Activated effector memory CD4-positive, alpha-beta T cell treated with anti-CD3 and anti-CD28 coated beads, Interleukin-2, amount 50 U/mL, for 16 hours (primary cell): ENCODE results near the gene MUL1.

ENCODE experiments used
- DNase-seq: peaks from one replicate; pipeline ENCODE4 v3.0.0-alpha.2; 2020

The MUL1 gene

DNA sequence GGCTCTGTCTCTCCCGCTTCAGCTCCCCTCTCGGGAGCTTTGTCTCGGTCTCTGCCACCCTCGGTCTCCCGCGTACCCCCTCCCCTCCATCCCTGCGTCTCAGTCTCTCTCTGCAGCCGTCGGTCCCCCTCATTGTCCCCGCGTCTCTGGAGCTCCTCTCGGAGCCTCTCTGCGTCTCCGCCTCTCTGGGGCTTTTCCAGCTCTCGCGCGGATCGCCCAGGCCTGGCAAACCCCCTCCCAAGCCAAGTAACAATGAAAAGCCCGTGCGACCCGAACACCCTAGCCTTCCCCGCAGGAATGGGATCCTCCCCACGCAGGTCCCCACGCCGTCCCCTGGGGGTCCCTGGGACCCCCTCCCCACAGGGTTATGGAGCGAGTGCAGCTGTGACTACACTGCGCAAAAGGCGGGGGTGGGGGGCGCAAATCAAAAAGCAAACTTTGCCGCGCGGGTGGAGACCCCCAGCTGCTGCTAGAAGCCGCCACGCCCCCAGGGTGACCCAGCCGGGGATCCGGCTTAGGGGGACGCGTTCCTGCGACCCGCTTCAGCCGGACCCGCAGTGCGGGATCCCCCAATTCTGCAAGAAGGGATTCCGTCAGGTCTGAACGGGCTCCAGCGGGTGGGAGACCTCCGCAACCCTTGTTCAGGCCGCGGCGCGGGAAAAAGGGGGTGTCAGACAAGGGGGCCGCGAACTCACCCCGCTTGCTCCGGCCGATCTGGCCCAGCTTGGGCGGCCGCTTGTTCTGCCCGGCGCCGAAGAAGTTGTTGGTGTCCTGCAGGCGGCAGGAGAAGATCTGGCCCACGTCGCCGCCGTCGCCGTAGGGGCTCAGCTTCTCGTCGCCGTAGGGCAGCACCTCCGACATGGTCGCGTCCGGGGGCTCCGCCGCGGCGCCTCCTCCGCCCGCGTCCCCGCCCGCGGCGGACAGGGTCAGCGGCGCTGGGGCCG is 23.2 kb downstream of the MUL1 start:
- DNase-seq: peak; percentile 56

DNA sequence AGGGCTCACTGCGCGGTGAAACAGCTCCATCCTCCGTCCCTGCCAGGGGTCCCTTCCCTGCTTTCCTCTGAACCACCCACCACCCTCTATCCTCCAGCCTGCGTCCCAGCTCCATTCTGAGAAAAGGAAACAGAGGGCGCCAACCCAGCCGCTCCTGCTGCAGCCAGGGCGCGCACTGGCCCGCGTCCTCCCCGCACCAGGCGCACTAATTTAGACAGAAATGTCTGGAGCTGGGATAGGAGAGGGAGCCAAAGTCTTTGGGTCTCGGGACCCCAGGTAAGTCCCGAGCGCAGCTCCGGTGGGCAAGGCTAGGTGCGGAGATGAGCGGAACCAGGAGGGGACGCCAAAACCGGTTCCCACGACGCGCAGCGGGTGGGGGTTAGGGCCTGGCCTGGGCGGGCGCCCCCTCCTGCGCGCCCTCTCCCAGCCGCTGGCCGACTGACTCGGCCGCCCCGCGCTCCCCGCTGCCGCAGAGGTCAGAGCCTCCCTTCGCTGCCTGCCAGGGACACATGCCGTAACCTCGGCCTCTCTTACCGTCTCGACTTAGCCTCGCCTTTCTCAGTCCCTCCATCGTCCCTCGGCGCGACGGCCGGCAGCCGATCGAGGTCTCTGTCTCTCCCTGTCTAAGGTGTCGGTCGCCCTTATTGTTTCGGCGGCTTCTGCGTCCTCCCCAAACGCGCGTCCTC is 24.0 kb downstream of the MUL1 start:
- DNase-seq: peak; percentile 57

- DNase-seq: no peak
These were observed 24.7 kb downstream of the MUL1 start for GRCh38 chr1:20483098-20483832.

DNA sequence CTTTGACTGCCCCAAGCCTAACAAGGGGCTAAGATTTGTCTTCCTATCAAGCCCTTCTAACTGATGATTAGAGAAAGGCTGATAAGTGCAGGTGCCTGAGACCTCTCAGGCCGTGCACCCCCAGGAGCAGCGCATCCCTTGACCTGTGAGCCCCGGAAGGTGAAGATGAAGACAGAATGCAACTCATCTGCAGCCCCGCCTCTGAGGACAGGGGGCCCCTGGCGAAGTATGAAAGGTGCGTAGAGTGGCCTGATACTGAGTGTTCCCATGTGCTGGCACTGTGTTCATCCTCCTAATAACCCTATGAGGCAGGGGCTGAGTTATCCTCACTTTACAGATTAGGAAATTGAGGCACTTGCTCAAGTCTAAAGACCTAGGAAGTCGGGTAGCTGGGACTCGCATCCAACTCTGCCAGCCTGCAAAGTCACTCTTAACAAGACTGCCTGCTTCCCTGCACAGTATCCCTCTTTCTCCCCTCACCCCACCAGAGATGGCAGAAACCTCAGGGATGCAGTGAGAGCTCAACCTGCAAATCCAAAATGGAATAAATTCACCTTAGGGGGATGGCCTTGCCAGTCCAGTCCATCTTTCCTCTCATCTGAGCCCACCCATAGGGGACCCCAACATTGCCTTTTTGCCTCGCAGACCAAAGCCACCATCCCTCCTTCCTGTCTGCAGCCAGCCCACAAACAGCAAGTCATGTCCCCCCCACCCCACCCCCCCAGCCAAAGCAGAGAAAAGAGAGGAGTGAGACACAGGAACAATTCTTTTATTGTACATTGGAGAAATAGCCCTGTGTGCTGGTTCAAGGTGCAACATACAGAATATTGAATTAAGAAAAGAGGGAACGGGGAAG is 26.1 kb downstream of the MUL1 start:
- DNase-seq: no peak

DNA sequence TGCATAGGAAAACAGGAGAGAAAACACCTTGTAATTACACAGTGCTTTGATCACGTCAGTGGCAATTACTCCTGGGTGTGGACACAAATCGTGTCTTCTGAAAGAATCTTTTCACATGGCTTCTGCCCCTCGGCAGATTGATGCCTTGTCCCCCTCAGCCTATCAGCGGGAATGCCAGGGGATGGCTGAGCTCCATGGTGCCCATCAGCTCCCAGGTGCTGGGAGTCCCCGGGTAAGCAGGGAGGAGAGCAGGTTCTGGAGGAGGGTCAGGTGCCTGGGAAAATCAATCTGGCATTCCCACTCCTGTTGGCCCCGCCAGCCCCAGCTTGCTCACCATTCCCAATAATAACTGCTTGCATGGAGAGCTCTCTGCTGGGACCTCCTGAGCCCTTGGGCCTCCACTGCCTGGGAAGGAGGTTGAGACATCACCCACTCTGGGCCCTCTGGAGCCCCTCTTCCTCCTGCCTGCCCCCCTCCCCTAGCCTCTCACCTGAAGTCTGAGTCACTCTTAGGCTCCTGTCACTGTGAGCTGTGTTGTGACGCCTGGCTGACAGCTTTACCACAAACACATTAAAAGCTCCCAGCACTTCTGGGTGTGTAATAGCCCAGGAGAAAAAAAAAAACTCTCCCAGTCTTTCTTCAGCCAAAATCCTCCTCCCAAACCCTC is 26.9 kb downstream of the MUL1 start:
- DNase-seq: no peak

DNA sequence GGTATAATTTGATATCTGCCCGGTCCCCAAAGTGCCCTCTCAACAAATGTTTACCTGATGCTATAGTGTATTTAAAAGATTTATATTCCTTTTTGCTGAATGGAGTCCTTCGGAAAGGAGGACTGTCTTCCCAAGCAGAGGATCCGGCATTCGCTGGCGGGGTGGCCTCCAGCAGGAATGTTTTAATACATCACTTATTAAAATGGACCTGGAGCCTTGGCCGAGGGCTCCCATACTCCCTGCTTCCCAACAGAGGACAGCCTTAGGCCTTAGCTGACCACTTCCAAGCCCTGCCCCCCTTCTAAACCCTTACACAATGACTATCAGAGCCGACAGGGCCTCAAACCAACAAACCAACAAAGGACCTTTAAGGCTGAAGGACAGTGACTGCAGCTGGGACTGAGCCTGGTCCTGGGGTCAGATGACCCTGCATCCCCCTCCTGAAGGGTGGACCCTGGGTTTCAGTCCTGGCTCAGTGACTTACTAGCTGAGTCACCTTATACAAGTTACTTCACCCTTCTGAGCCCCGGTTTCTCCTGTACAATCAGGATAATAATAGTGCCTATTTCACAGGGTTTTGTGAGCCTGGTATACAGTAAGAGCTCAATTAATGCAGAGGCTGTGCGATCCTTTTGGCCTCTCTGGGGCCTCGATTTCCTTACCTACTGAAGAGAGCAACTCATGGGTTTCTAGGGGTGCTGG is 27.6 kb downstream of the MUL1 start:
- DNase-seq: peak; percentile 24

- no peak for DNase-seq
These were observed 28.1 kb downstream of the MUL1 start for GRCh38 chr1:20479840-20480239.

GRCh38 chr1:20478057-20478635 is 29.8 kb downstream of the MUL1 start:
- DNase-seq: no peak

DNA sequence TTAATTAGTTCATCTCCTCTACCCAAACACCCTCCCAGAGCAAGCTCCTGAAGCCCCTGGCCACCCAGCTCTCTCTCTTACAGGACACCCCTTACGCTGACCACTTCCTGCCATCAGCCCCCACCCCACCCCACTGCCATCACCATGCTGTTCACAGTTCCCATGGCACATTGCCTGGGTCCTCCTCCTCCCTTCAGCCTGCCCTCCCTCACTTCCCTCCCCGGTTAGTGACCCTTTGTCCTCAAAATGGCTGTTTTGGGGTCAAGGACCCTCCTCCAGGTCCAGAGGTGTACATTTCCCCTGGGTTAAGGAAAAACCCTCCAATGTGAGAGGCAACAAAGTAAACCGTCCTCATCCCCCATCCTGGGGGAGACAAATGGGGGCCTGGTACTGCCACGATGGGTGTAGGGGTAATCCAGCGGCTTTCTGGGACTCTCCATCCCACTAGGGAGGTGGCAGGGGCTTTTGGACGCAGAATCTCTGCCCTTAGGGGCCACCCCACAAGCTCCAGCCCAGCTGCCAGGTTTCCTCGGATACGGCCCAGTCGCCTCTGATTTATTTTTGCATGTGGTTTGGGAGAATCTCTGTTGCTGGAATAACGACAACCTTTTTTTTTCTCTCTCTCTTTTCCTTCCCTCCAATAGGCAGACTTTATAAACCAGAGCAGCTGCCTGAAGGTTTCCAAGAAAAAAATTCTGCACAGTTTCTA is 30.4 kb downstream of the MUL1 start:
- DNase-seq: no peak

- DNase-seq: no peak
These were observed 31.5 kb downstream of the MUL1 start for GRCh38 chr1:20476265-20477038.

GRCh38 chr1:20474996-20475395 is 33.0 kb downstream of the MUL1 start:
- no peak for DNase-seq

DNA sequence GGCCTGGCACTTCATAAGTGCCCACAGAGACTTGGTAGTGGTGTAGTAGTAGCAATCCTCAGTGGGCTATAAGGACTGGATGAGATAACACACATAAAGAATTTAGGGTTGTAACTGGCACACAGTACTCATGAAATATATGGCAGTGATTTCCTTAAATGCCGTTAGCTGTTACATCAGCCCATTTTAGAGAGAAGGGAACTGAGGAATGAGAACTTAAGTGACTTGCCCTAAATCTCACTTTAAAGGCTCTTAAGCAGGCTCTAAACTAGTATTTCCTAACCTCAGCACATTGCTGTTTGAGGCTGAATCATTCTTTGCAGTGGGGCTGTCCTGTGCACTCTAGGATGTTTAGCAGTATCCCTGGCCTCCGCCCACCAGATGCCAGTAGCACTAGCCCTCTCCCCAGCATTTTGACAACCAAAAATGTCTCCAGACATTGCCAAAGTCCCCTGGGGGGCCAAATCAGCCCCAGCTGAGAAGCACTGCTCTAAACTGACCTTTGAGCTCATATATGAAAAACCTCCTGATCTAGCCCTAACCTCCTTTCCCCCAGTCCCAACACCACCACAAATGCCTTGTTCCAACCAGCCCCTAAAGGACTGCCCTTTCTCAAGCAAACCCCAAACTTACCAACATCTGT is 33.5 kb downstream of the MUL1 start:
- no peak for DNase-seq

DNA sequence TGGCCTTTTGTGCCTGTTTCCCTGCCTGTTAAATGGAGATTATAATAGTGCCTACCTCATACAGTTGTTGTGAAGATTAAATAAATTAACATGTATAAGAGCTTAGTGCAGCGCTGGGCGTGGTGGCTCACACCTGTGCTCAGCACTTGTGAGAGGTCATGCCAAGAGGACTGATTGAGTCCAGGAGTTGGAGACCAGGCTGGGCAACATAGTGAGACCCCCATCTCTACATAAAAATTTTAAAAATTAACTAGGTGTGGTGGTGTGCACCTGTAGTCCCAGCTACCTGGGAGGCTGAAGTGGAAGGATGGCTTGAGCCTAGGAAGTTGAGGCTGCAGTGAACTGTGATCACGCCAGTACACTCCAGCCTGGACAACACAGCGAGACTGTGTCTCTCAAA is 34.1 kb downstream of the MUL1 start:
- DNase-seq: no peak

DNA sequence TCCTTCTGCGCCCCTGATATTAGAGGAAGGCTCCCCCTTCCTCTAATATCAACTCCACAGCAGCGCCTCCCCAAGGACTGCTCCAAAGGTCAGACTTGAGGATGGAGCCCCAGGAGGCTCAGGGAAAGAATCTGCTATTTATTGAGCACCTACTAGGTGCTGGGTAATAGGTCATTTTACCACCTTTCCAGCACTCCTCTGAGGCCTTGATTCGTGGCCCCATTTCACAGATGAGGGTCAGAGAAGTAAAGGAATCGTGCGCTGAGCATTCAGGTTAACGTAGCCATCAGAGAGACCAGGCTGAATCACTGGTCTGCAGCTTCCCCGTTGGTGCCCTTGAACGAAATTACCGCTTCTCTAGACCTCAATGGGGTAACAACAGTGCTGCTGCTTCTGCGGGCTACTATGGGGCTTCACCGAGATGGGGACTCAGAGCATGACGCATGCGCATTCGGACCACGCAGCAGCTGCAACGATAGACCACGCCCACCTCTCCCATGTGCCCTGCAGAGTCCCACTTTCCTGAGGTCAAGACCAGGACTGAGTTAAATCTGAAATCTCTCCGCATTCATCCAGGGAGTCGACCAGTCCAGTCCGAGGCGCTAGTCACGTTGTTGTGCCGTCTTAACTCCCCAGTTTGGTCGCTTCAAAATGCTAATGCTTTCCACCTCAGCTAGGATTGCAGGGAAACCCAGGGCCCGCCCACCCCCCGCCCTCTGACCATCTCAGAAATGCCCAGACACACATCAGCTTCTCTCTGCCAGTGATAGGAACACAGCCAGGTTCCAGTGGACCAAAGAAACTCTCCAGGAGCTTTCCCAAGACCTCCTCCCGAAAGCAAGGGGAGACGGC is 34.9 kb downstream of the MUL1 start:
- DNase-seq: no peak

DNA sequence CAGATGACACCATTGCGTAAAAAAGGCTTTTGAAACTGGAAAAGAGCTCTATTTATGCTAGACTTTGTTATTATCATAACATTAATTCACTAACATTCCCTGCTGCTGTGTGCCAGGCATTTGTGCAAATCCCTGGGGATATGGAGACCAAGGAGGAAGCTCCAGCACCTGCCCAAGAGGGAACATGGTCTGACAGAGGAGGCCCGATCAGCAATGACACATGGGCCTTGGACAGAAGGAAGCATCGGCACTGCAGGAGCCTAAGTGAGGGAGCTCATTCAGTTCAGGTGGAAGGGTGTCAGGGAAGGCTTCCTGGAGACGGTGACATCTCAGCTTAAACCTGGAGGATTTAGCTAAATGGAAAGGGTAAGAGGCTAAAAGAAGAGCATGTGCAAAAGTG is 35.8 kb downstream of the MUL1 start:
- DNase-seq: no peak

- no peak for DNase-seq
These were observed 37.8 kb downstream of the MUL1 start for GRCh38 chr1:20470194-20470593.

- no peak for DNase-seq
These were observed 38.4 kb downstream of the MUL1 start for GRCh38 chr1:20469406-20470076.
